ENCODE measurements around the gene TANC1.

The TANC1 gene

DNA sequence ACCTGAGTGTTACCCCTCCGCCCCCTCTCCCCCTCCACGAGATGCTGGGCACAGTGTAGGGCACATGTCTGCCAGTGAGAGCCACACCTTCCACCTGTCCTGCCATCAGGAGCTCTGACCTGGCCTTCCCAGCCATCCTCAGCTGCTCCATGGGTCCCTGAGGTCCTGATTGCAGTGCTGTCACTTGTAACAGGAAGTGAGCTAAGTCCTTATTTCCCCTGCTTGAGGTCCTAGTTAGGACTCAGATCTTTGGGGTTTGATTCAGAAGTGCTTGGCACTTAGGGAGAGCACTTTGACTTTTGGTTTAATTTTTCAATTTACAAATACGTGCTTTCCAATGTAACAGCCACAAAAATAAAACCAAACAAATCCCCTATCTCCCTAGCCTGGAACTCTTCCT lies 192.5 kb downstream of the TANC1 start:
- Mint-ChIP-seq H3K9me3 (no peaks in the 10 kb centered on the region), H3K36me3 (ENCODE audit: insufficient read depth) (no peaks in the 10 kb centered on the region), H3K4me1 (ENCODE audit: low read depth in 2 of 2) (peaks cover 4 to 6% of the 10 kb centered on the region in 2 donors), H3K27me3 (no peaks in the 10 kb centered on the region), H3K4me3 (no peak overlapping the region), H3K27ac (peak overlapping the region in 1 of 2 donors; percentile 15)
- ATAC-seq (replicated peaks), result no peak
- DNase-seq, result no peak

DNA sequence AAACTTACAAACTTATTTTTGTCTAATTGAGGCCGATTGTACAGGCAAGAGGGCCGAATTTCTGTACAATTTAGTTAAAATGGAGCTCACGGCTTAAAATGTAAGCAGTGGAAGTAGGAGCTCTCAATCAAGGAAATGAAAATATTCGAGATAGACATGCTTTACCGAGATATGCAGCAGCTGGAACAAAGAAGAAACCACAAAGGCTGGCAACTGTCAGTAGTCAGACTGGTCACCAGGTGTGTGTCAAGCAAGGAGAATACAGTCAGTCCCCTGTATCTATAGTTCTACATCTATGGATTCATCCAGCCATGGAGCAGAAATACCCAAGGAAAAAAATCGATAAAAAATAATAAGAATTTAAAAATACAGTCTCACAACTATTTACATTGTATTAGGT lies 195.5 kb downstream of the TANC1 start:
- Mint-ChIP-seq H3K4me1 (ENCODE audit: low read depth in 2 of 2) (peaks cover 4 to 6% of the 10 kb centered on the region in 2 donors), H3K9me3 (no peaks in the 10 kb centered on the region), H3K4me3 (no peak overlapping the region), H3K27me3 (no peaks in the 10 kb centered on the region), H3K36me3 (ENCODE audit: insufficient read depth) (no peaks in the 10 kb centered on the region), H3K27ac (no peak overlapping the region)
- no peak for DNase-seq
- ATAC-seq (replicated peaks), result no peak

DNA sequence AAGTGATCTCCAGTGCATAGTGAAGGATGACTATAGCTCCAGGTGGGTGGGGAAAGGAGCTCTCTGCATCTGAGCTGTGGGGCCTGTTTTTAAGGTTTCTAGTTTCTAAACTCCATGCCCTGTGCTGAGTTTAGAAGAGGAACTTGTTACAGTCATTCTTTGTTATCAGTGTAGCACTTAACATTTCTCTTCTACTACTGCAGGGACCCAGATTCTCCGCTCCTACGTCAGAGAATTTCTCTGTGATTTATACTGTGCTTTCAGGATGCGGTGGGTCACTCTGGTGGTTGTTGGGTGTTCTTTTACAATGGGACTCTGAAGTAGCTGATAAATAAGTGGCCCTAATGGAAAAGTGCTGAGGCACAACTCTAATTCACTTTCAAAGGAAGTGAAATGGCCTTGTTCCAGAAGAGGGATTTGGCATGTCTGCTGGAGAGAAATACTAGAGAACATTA lies 196.0 kb downstream of the TANC1 start:
- no peaks in the 10 kb centered on the region for H3K36me3 Mint-ChIP-seq (ENCODE audit: insufficient read depth)
- H3K27ac Mint-ChIP-seq, result no peak overlapping the region
- H3K9me3 Mint-ChIP-seq, result no peaks in the 10 kb centered on the region
- H3K4me3 Mint-ChIP-seq, result no peak overlapping the region
- no peak for DNase-seq
- ATAC-seq (replicated peaks), result no peak
- peaks cover 4 to 6% of the 10 kb centered on the region in 2 donors for H3K4me1 Mint-ChIP-seq (ENCODE audit: low read depth in 2 of 2)
- no peaks in the 10 kb centered on the region for H3K27me3 Mint-ChIP-seq

DNA sequence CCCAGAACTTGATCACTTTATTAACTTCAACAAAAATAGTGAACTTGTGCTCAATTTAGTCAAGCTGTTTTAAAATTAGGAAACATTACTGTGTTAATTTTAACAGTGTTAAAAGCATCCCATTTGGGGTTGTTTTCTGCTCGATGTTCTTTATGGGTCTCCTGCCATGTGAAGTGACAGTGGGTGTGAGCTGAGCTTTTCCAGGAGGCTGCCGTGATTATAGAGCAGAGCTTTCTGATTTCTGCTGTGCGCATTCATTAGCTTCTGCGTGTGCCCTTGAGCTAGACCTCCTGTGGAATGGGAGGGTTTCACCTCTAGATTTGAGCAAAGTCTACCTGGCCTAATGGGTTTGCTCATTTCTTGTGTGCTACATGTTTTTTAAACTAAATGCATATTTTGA lies 196.6 kb downstream of the TANC1 start:
- Mint-ChIP-seq H3K36me3 (ENCODE audit: insufficient read depth) (no peaks in the 10 kb centered on the region), H3K4me1 (ENCODE audit: low read depth in 2 of 2) (peaks cover 4 to 6% of the 10 kb centered on the region in 2 donors)
- no peak for DNase-seq

DNA sequence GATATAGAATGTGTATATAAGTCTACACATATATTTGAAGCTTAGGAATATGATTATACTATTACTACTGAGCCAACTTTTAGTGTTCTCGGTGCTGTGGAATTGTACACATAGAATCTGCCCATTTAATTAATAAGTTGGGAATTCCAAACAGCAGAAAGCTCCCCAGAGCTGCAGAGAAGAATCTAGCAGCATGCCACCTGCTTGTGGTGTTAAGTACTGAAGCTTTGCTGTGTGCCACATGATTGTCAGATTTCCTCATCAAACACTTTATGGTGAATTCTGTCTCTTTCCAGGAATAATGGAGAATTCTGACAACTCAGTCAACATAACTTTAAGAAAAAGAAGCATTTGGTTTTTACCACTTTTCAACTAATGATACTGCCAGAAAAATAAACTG lies 200.3 kb downstream of the TANC1 start:
- Mint-ChIP-seq H3K9me3 (no peaks in the 10 kb centered on the region), H3K4me1 (ENCODE audit: low read depth in 2 of 2) (no peaks in the 10 kb centered on the region), H3K27me3 (no peaks in the 10 kb centered on the region), H3K36me3 (ENCODE audit: insufficient read depth) (no peaks in the 10 kb centered on the region), H3K27ac (no peak overlapping the region), H3K4me3 (no peak overlapping the region)
- DNase-seq (no peak), ATAC-seq (replicated peaks) (no peak)

More for the DNA sequence above, 196.6 kb downstream of the TANC1 start:
- no peak for ATAC-seq (replicated peaks)
- H3K27me3 Mint-ChIP-seq, result no peaks in the 10 kb centered on the region
- H3K4me3 Mint-ChIP-seq, result no peak overlapping the region
- H3K27ac Mint-ChIP-seq, result no peak overlapping the region
- no peaks in the 10 kb centered on the region for H3K9me3 Mint-ChIP-seq

DNA sequence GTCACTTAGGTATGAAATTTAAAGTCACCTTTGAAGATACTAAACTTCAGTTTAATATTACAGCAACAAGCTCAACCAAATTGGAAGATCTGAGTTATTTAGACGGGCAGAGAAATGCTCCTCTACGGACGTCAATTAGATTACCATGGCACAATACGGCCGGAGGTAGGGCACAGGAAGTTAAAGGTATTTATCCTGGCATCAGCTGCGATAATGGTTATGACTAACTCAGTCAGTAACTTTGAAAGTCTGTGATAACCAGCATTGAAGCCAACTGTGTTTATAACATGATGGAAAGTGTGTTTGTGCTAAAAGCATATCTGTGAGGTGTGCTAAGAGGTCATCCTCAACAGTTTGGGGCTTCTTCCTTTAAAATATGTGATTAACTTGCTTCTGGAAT lies 200.7 kb downstream of the TANC1 start:
- ATAC-seq (replicated peaks) (no peak), DNase-seq (no peak)
- Mint-ChIP-seq H3K27ac (no peak overlapping the region), H3K36me3 (ENCODE audit: insufficient read depth) (no peaks in the 10 kb centered on the region), H3K27me3 (no peaks in the 10 kb centered on the region), H3K9me3 (no peaks in the 10 kb centered on the region), H3K4me1 (ENCODE audit: low read depth in 2 of 2) (no peaks in the 10 kb centered on the region), H3K4me3 (no peak overlapping the region)

DNA sequence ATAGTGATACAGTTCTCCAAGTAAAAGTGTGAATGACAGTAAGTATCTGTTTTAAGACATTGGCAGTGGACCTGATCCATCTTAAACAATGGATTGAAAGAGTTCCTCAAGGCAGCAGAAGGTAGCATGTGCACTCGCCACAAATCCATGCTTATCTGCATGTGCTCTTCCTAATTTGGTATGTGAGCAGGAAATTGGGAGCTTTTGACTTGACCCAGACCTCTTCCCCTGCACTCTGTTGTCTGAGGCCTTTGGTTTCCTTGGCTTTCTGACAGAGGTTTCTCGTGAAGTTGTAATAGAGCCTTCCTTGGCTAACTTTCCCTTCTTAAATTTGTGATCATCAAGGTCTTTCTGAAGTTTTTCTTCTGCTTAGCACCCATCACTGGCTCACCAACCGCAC lies 204.0 kb downstream of the TANC1 start:
- Mint-ChIP-seq H3K4me3 (no peak overlapping the region), H3K27me3 (no peaks in the 10 kb centered on the region), H3K4me1 (ENCODE audit: low read depth in 2 of 2) (no peaks in the 10 kb centered on the region), H3K36me3 (ENCODE audit: insufficient read depth) (no peaks in the 10 kb centered on the region), H3K9me3 (no peaks in the 10 kb centered on the region), H3K27ac (peak overlapping the region in 1 of 2 donors; percentile 6)
- ATAC-seq (replicated peaks) (no peak), DNase-seq (no peak)

DNA sequence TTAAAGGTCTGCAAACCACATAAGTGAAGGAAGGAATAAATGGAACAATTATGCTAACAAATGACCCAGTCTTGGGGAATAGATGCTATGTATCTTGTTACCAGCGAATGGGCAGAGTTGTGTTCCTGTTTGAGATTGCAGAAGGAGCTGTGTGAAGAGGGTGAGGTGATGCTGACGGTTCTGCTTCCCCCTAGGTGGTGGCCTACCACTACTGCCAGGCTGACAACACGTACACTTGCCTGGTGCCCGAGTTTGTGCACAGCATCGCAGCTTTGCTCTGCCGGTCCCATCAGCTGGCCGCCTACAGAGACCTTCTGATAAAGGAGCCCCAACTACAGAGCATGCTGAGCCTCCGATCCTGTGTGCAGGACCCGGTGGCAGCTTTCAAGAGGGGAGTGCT lies 206.3 kb downstream of the TANC1 start:
- H3K27ac Mint-ChIP-seq, result peak overlapping the region in 1 of 2 donors; percentile 13
- no peak for DNase-seq
- H3K36me3 Mint-ChIP-seq (ENCODE audit: insufficient read depth), result no peaks in the 10 kb centered on the region
- no peak for ATAC-seq (replicated peaks)
- H3K9me3 Mint-ChIP-seq, result no peaks in the 10 kb centered on the region
- no peaks in the 10 kb centered on the region for H3K4me1 Mint-ChIP-seq (ENCODE audit: low read depth in 2 of 2)
- no peak overlapping the region for H3K4me3 Mint-ChIP-seq
- H3K27me3 Mint-ChIP-seq, result no peaks in the 10 kb centered on the region

DNA sequence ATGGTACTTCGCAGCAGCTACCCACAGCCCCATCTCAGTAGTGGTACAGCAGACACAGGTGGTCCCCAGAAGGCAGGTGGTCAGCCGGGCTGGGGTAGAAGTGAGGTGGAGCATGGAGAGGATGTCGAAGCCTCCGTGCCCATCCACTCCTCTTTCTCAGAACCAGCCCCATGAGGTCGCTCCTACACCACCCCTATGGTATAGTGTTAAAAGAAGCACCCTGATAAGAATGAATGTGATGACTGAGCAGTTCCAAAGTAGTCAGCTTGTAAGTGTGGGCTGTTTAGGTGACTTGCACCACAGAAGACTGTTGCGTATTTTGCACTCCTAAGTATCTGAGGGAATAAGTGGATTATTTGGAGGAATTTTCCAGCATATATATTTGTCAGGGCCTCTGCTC lies 206.7 kb downstream of the TANC1 start:
- ATAC-seq (replicated peaks) (peak; percentile 40), DNase-seq (peak in 1 of 3 experiments; percentile 17)
- no peaks in the 10 kb centered on the region for H3K27me3 Mint-ChIP-seq
- H3K4me1 Mint-ChIP-seq (ENCODE audit: low read depth in 2 of 2), result no peaks in the 10 kb centered on the region
- peak overlapping the region in 1 of 2 donors; percentile 49 for H3K27ac Mint-ChIP-seq
- no peaks in the 10 kb centered on the region for H3K9me3 Mint-ChIP-seq
- no peak overlapping the region for H3K4me3 Mint-ChIP-seq
- H3K36me3 Mint-ChIP-seq (ENCODE audit: insufficient read depth), result no peaks in the 10 kb centered on the region

DNA sequence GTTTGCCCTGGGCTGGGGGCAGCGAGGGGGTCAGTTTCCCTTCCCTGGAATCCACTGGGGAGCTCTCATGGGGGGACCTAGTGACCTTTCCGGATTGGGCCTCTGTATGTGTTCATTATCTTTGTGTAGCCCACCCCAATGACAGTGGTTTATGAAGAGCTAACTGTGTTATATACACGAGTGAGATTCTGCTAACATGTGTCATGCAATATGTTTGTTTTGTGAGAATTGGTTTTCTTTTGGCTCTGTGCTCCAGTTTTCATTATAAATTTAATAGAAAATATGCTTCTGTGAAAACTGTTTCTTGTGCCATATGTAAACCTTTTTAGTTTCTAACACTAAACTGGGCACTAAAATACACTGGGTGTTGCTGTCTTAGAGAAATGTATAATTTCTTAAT lies 207.5 kb downstream of the TANC1 start:
- DNase-seq (no peak), ATAC-seq (replicated peaks) (no peak)
- H3K4me1 Mint-ChIP-seq (ENCODE audit: low read depth in 2 of 2), result no peaks in the 10 kb centered on the region
- H3K9me3 Mint-ChIP-seq, result no peaks in the 10 kb centered on the region
- H3K27me3 Mint-ChIP-seq, result no peaks in the 10 kb centered on the region
- H3K36me3 Mint-ChIP-seq (ENCODE audit: insufficient read depth), result no peaks in the 10 kb centered on the region
- no peak overlapping the region for H3K4me3 Mint-ChIP-seq
- H3K27ac Mint-ChIP-seq, result peak overlapping the region in 1 of 2 donors; percentile 49

DNA sequence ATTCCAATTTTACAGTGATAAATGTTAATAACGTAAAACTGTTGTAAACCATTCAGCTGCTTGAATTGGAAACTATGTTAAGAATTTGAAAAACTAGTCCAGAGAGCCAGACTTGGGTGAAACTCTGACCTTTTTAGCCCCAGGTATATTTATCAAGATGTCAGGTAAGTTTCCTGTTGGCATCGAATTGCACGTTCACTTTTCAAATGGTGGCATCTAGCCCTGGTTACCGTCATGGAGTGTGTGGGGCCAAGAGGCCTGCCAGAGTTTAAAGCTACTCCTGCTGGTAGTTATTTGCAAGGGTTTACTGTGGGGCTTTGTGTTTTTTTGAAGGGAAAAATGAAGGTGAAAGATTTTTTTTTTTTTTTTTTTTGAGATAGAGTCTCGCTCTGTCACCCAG lies 208.1 kb downstream of the TANC1 start:
- H3K4me1 Mint-ChIP-seq (ENCODE audit: low read depth in 2 of 2), result no peaks in the 10 kb centered on the region

DNA sequence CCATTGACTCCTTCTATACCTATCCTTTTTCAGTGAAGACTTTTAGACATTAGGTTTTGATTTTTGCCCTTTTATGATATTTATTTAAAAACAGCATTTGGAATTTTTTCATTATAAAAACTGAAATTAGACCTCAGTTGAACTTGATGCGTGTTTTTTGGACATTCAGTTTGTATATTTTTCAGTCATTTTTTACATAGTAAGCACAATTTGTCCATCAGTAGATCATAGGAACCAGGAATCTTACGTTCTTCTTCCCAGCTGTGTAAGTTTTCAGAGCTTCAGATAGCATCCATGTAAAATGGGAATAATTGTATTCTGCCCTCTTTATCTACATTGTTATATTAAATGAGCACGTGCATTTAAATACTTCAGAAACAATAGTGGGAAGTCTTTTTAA lies 208.9 kb downstream of the TANC1 start:
- ATAC-seq (replicated peaks) (no peak), DNase-seq (no peak)
- no peaks in the 10 kb centered on the region for H3K4me1 Mint-ChIP-seq (ENCODE audit: low read depth in 2 of 2)
- no peaks in the 10 kb centered on the region for H3K36me3 Mint-ChIP-seq (ENCODE audit: insufficient read depth)
- no peak overlapping the region for H3K27ac Mint-ChIP-seq
- H3K4me3 Mint-ChIP-seq, result no peak overlapping the region
- H3K27me3 Mint-ChIP-seq, result no peaks in the 10 kb centered on the region
- no peaks in the 10 kb centered on the region for H3K9me3 Mint-ChIP-seq

More for the DNA sequence above, 208.1 kb downstream of the TANC1 start:
- Mint-ChIP-seq H3K9me3 (no peaks in the 10 kb centered on the region), H3K27ac (no peak overlapping the region), H3K4me3 (no peak overlapping the region), H3K36me3 (ENCODE audit: insufficient read depth) (no peaks in the 10 kb centered on the region), H3K27me3 (no peaks in the 10 kb centered on the region)
- ATAC-seq (replicated peaks), result no peak
- DNase-seq, result no peak

DNA sequence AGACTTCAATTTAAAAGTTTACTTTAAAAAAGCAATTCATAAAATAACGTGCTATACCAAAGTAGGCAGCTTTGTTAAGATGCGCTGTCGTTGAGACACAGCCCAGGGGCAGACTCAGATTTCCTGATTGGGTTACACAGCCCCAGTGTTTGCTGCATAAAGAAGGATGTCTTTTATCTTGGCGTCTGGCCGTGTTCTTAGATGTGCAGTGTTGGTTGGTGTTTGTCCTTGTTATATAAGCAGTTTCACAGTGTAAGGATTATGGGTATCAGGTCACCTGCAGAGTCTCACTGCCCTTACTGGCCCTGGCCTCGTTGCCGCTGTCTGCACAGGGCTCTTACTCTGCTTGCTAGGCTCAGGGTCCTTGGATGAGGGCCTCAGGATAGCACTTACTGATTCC lies 209.5 kb downstream of the TANC1 start:
- no peak for ATAC-seq (replicated peaks)
- H3K27me3 Mint-ChIP-seq, result no peaks in the 10 kb centered on the region
- no peaks in the 10 kb centered on the region for H3K9me3 Mint-ChIP-seq
- DNase-seq, result no peak
- no peak overlapping the region for H3K27ac Mint-ChIP-seq
- no peaks in the 10 kb centered on the region for H3K36me3 Mint-ChIP-seq (ENCODE audit: insufficient read depth)
- no peak overlapping the region for H3K4me3 Mint-ChIP-seq
- no peaks in the 10 kb centered on the region for H3K4me1 Mint-ChIP-seq (ENCODE audit: low read depth in 2 of 2)

DNA sequence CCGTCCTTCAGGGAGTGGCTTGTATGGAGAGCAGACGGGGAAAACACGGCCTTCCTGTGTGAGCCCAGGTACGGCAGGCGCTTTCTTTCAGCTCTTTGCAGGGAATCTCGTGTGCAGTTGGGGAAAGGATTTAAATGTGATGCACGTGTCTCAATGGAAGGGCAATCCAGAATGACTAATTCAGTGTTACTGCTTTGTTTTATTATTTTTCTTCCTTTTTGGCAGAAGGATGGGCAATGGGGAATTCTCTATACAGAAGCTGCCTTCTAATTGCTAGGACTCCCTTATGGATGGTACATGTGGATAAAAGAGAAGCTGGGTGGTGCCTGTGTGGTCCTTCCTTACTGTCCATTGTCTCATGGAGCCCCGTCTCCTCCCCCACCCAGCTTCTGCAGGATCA lies 210.7 kb downstream of the TANC1 start:
- H3K27me3 Mint-ChIP-seq, result no peaks in the 10 kb centered on the region
- no peaks in the 10 kb centered on the region for H3K4me1 Mint-ChIP-seq (ENCODE audit: low read depth in 2 of 2)
- H3K9me3 Mint-ChIP-seq, result no peaks in the 10 kb centered on the region
- H3K4me3 Mint-ChIP-seq, result no peak overlapping the region
- H3K36me3 Mint-ChIP-seq (ENCODE audit: insufficient read depth), result no peaks in the 10 kb centered on the region
- ATAC-seq (replicated peaks) (no peak), DNase-seq (no peak)
- peak overlapping the region in 1 of 2 donors; percentile 44 for H3K27ac Mint-ChIP-seq

DNA sequence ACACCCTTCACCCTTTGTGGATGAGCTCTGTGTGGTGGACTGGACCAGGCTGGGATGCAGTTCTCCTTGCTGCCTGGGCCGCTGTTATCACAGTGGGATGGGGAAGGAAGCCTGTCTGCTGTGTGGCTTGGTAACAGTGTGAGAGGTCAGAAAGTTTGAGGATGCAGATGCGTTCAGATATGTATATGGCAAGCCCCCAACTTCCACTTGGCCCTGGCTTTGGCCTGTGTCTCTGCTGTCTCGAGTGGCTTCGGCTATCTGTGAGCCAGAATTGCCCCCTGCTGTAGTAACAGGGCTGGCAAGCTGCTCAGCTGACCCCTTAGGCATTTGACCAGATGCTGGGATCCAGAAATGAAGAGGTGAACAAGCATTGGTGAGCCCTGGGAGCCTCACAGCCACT lies 211.3 kb downstream of the TANC1 start:
- Mint-ChIP-seq H3K4me3 (no peak overlapping the region), H3K9me3 (no peaks in the 10 kb centered on the region), H3K4me1 (ENCODE audit: low read depth in 2 of 2) (peaks cover 0 to 1% of the 10 kb centered on the region in 2 donors), H3K36me3 (ENCODE audit: insufficient read depth) (no peaks in the 10 kb centered on the region), H3K27ac (no peak overlapping the region), H3K27me3 (no peaks in the 10 kb centered on the region)
- no peak for DNase-seq
- ATAC-seq (replicated peaks), result no peak
